Stimulated activated CD4-positive, alpha-beta T cell treated with anti-CD3 and anti-CD28 coated beads, Interleukin-1b, Interleukin-23, amount 100 ng/mL, for 24 hours (primary cell): Measurements from ENCODE around the gene FAM107B.
"Not testable (repeated sequence)": the region's sequence is repeated elsewhere in the genome, so short reads cannot be mapped to it uniquely, and the experiment has no call there.

Experiments used
- DNase-seq, 4 experiments: peaks; one replicate each; pipeline ENCODE4 v3.0.0-alpha.2; 2020; ENCODE audit warnings: low read depth in 4 of 4, low spot score in 1 of 4

FAM107B gene

DNA sequence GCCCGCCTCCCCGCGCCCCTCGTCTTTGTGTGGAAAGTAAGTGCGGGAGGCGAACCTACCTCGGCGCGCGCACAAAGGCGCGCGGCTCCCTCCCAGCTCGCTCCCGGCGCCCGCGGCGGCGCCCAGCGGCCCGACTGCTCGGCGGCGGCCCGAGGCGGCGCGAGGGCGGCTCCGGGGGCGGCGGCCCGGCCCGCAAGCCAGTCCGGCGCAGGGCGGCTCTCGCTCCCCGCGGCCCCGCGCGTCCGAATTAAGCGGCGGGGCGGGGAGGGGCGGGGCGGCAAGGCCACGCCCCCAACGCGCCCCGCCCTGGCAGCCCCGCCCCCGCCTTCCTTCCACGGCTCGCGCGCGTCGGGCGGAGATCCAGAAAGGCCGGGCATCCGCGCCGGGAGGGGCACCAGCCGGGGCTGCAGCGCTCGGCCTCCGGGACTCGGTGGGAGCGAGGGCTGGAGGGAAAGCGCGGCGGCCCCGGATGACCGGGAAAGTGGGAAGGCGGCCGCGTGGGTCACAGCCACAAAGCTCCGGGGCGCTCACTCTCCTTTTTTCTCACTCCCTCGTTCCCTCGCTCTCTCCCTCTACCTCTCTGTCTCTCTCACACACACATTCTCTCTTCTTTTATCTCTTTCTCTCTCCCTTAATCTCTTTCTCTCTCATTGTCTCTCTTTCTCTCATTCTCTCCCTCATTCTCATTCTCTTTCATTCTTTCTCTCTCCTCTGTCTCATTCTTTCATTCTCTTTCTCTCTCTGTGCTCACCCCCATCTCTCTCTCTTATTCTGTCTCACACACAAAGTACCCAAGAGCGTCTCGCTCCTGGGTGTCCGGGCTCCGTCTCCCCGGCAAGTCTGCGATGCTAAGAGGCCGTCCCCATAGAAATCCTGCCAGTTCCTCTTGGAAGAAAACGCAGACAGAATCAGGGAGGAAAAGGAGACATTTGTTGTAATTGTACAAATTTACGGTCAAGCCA lies 170.2 kb downstream of the FAM107B start:
- peak in 3 of 4 experiments; percentile 50 to 64 (median 51) for DNase-seq

DNA sequence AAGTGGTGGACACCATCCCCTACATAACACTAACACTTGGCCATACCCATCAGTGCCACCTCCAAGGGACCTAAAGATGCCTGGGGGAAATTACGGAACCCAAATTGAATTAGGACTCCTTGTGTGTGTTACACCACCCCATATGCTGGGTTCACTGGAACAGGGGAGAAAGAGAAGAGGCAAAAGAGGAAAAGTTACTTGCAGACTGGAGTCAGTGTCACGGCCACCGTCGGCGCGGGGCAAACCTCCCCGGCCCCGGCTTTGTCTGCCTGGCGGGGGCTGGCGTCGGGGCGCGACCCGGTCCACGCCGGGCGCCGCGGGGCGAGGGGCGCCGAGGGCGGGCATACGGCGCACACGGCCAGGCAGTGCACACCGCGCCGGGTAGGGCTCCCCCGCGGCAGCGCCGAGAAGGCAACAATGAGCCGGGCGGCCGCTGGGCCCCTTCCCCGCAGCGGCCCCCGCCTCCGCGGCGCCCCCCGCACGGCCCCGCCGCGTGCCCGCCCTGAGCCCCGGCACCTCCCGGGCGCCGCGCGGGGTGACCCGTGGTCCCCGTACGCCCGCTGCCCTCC lies 171.1 kb downstream of the FAM107B start:
- DNase-seq = no peak

DNA sequence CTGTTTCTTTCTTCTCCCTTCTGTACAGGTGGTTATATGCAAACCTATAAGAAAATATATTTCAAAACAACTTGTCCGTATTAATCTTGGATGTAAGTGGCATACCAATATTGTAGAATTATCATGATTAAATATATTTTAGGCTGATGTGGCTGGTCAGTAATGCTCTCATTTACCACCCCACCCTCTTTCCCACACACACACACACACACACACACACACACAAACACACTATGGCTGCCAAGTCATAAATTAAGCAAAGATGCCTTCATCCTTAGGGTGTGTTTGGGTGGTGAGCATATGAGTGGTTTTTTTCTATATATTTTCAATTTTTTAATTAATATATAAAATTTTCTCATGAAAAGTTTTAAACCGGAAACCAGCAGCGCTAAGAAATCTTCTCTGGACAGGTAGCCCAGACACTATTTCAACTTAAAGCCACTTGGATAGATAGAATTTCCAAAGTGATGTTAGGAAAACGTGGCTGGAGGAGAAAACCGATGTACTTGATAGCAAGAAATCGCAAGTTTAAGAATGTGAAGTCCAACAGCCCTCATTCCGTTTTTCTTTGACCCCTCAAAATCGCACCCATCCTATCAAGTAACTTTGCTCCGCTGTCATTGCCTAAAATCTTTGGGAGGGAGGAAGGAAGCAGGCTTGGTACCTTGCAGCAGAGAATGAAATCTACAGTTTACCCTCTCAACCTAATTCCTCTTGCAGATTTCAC lies 171.7 kb downstream of the FAM107B start:
- DNase-seq = no peak

- DNase-seq = peak in 1 of 4 experiments; percentile 49
Observed at GRCh38 chr10:14601872-14602725, 172.6 kb downstream of the FAM107B start.

GRCh38 chr10:14601326-14601725 lies 173.4 kb downstream of the FAM107B start:
- DNase-seq = no peak

GRCh38 chr10:14600065-14600464 lies 174.6 kb downstream of the FAM107B start:
- no peak for DNase-seq

DNA sequence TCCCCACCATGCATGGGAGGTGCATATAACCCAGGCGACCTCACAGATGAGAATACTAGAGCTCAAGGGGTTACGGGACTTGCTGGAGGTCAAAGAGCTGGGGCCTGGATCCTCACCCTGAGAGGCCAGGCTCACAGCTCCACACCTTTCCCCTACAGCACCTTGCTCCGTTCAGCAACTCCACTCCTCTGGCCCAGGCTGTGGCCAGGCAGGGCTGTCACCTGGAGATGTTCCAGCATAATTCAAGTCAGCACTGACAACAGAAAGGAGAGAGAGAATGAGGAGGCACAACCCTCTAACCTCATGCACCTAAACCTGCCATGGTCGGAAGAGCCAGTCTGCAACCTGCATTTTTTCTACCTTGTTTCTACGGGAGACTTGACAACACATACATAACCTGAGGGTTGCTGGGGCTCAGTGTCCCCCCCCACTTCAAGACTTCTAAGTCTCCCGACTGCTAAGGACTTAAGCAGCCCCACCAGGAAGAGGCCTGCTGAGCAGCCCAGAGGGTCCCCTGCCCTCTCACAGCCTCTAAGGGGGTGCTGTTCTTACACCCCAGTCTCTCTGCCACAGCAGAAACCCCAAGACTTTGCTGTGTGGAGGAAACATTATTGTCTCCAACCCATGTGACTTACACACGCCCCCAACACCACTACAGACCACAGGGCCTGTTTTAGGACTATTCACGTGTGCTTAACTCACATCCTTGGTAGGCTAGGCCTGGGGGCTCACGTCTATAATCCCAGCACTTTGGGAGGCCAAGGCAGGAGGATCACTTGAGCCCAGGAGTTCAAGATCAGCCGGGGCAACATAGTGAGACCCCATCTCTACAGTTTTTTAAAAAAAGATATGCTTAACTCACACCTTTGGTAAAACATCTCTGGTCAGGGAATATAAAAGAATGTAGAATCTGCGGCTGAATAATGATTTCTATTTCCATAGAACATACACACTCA lies 175.6 kb downstream of the FAM107B start:
- no peak for DNase-seq

GRCh38 chr10:14595526-14596182 lies 179.0 kb downstream of the FAM107B start:
- no peak for DNase-seq

GRCh38 chr10:14594878-14595525 lies 179.7 kb downstream of the FAM107B start:
- no peak for DNase-seq

DNA sequence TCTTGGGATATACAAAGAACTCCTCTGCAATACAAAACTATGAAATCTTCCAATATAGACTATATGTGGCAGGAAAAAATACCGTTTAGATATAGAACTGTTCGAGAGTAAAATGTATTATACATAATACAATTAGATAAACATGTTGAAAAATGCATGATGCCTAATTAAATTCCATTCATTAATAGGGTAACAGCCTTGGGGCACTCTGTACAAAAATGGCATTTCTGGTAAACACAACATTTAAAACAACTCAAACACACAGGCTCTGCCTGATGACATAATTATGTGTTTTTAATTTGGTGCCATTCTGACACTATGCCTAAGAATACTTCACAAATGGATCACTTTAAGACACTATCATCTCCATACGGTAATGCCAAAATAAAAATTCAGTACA lies 180.9 kb downstream of the FAM107B start:
- no peak for DNase-seq

- no peak for DNase-seq
Observed at GRCh38 chr10:14592566-14592965, 182.1 kb downstream of the FAM107B start.

GRCh38 chr10:14592026-14592425 lies 182.7 kb downstream of the FAM107B start:
- DNase-seq = no peak

- DNase-seq = not testable (repeated sequence)
Observed at GRCh38 chr10:14588938-14589294, 185.8 kb downstream of the FAM107B start.

DNA sequence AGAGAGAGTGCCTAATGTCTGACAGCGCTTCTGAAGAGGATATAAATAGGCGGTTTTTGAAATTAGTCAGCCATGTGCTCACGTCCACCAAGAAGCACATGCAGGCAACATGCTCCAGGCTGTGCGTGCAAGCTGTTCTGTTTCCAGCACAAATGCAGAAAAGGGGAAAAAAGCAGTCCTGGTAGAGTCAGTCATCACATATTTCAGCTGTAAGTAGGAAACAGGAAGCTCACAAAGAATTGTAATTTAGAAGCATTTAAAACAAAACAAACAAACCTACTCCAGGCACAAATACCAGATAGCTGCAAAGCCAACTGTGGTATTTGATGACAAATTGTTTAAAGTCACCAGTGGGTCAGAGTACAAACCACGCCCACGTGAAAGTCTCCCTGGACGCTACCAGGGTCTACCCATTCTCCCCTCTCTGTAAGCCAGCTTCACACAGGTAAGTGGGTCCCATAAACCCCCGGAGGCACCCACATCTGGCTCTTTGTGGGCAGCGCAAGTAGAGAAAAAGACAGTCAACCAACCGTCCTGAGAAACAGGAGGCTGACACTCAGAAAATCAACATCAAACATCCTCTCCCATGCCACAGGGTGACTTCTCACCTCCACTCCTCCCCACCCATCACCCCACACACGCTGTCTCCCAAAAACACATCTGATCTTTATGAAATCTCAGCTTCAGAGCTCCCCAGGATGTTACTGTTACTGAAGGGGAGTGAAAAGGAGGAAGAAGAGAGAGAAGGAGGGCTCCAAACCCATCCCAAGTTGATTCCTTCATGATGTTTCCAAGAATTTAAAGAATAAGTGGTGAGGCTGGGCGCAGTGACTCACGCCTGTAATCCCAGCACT lies 186.4 kb downstream of the FAM107B start:
- DNase-seq = peak in 1 of 4 experiments; percentile 48

- no peak for DNase-seq
Observed at GRCh38 chr10:14587540-14588083, 187.1 kb downstream of the FAM107B start.

GRCh38 chr10:14586901-14587300 lies 187.8 kb downstream of the FAM107B start:
- no peak for DNase-seq
